HepG2 (cell line): ENCODE measurements around the gene CSRNP3. TPM values are rescaled to one million over a fixed set of nuclear protein-coding genes. Genes with fewer than 3 reads are reported as not detected.

Source experiments
- ATAC-seq: fragments of 200-7000 bp; cut with Tn5 transposase; 3 replicates; pipeline ENCODE4 v1.9.1; 2020; ENCODE audit warnings: mild to moderate bottlenecking, moderate library complexity
- BruUV-seq: library from RNA; stranded (reverse); fragments of 400-500 nt; replicated peaks from 2 replicates; lab custom pipeline; 2021; lab: Mats Ljungman, UMichigan
- CTCF ChIA-PET: fragments of 300-600 bp; formaldehyde crosslinking; extraction: SDS; loops from one replicate; lab custom pipeline; 2021; ENCODE audit warnings: low total read pairs, inconsistent platforms, low intra/inter-chr PET ratio; lab: Yijun Ruan, JAX
- POLR2A ChIA-PET: fragments of 350-600 bp; sonication (Branson Sonifier 250); formaldehyde crosslinking; loops from one replicate; lab custom pipeline; 2020; ENCODE audit warnings: antibody characterized with exemption, inconsistent platforms; lab: Yijun Ruan, JAX
- DNase-seq: peaks from one replicate; pipeline ENCODE4 v3.0.0-alpha.2; 2015; ENCODE audit warnings: low spot score
- FAIRE-seq: peaks from 3 replicates; lab custom pipeline; 2011; peaks lifted over from hg19 to GRCh38; lab: Jason Lieb, UNC
- H2AFZ ChIP-seq: one replicate; pipeline ENCODE4 v1.6.1; 2011; ENCODE audit warnings: low read length, inconsistent platforms
- H3K27ac ChIP-seq: fragments of 300-600 bp; 3 replicates; pipeline ENCODE4 v1.8.0; 2011; ENCODE audit warnings: mixed run types, mild to moderate bottlenecking, mixed read lengths, low read length, inconsistent platforms; ENCODE audit not compliant: insufficient read depth; ENCODE audit errors: extremely low read length
- H3K27me3 ChIP-seq, 2 experiments: fragments of 200-600 bp in 1 of 2; 2 replicates in 1 of 2; 3 replicates in 1 of 2; pipeline versions ENCODE4 v1.6.0 to v1.8.0; 2011; ENCODE audit warnings: low read length in 2 of 2, mild to moderate bottlenecking in 2 of 2, moderate library complexity in 2 of 2, inconsistent platforms in 1 of 2; ENCODE audit not compliant: insufficient read depth in 2 of 2, control insufficient read depth in 1 of 2
- H3K36me3 ChIP-seq, 2 experiments: fragments of 200-600 bp in 1 of 2; replicated peaks in 1 of 2; 2 replicates in 1 of 2; 3 replicates in 1 of 2; pipeline versions ENCODE4 v1.5.1 to v1.8.0; 2011; ENCODE audit warnings: low read length in 2 of 2, inconsistent platforms in 1 of 2; ENCODE audit not compliant: insufficient read depth in 2 of 2, control insufficient read depth in 1 of 2
- H3K4me1 ChIP-seq: 2 replicates; pipeline ENCODE4 v1.5.1; 2012; ENCODE audit warnings: low read length, inconsistent platforms; ENCODE audit not compliant: insufficient read depth
- H3K4me2 ChIP-seq: 2 replicates; pipeline ENCODE4 v1.6.0; 2011; ENCODE audit warnings: low read depth, low read length, inconsistent platforms
- H3K4me3 ChIP-seq, 3 experiments: fragments of 200-600 bp in 1 of 3; sonication (generic), shearing (Covaris generic) in 1 of 3; replicated peaks in 1 of 3; 2 replicates each; pipeline ENCODE4 v1.5.1; 2011 to 2016; ENCODE audit warnings: low read length in 3 of 3, inconsistent platforms in 2 of 3, low read depth in 2 of 3, mild to moderate bottlenecking in 2 of 3, control low read depth in 1 of 3, mixed read lengths in 1 of 3; ENCODE audit not compliant: insufficient read depth in 1 of 3
- H3K79me2 ChIP-seq: one replicate; pipeline ENCODE4 v1.6.1; 2011; ENCODE audit warnings: low read length, inconsistent platforms; ENCODE audit not compliant: insufficient read depth
- H3K9ac ChIP-seq: 2 replicates; pipeline ENCODE4 v1.6.0; 2011; ENCODE audit warnings: mild to moderate bottlenecking, low read depth, low read length, inconsistent platforms; ENCODE audit not compliant: insufficient read depth
- H3K9me3 ChIP-seq: 2 replicates; pipeline ENCODE4 v1.5.1; 2012; ENCODE audit warnings: mild to moderate bottlenecking, low read length
- H4K20me1 ChIP-seq: 2 replicates; pipeline ENCODE4 v1.6.0; 2011; ENCODE audit warnings: inconsistent platforms, mild to moderate bottlenecking, low read length, moderate library complexity; ENCODE audit not compliant: insufficient read depth
- ARID4A ChIP-seq: sonication (generic); formaldehyde crosslinking; IDR thresholded peaks from 2 replicates; pipeline ENCODE4 v1.5.0; 2020; ENCODE audit warnings: mild to moderate bottlenecking, missing genetic modification reagents, borderline replicate concordance
- KDM3A ChIP-seq: IDR thresholded peaks from 2 replicates; pipeline ENCODE4 v1.6.1; 2018; ENCODE audit warnings: low read depth, missing compliant biosample characterization
- MEIS1 ChIP-seq: sonication (generic); formaldehyde crosslinking; IDR thresholded peaks from 2 replicates; pipeline ENCODE4 v1.9.0; 2021; ENCODE audit warnings: mild to moderate bottlenecking, missing genetic modification reagents, moderate library complexity, borderline replicate concordance
- RARA ChIP-seq: IDR thresholded peaks from 2 replicates; pipeline ENCODE4 v1.6.1; 2016; ENCODE audit warnings: missing genetic modification reagents, missing compliant biosample characterization
- ZBTB49 ChIP-seq: sonication (generic); formaldehyde crosslinking; IDR thresholded peaks from 2 replicates; pipeline ENCODE4 v1.4.0; 2020; ENCODE audit warnings: missing genetic modification reagents, borderline replicate concordance
- ZNF10 ChIP-seq: sonication (generic); formaldehyde crosslinking; IDR thresholded peaks from 2 replicates; pipeline ENCODE4 v1.4.0; 2020; ENCODE audit warnings: mild to moderate bottlenecking, low read depth, missing genetic modification reagents, borderline replicate concordance
- ZNF331 ChIP-seq: sonication (generic); formaldehyde crosslinking; IDR thresholded peaks from 2 replicates; pipeline ENCODE4 v1.4.0; 2020; ENCODE audit warnings: missing genetic modification reagents
- ZNF569 ChIP-seq: sonication (generic); formaldehyde crosslinking; IDR thresholded peaks from 2 replicates; pipeline ENCODE4 v1.5.0; 2020; ENCODE audit warnings: mild to moderate bottlenecking, missing genetic modification reagents, moderate library complexity, borderline replicate concordance
- ZNF703 ChIP-seq: sonication (generic); formaldehyde crosslinking; IDR thresholded peaks from 2 replicates; pipeline ENCODE4 v1.5.1; 2020; ENCODE audit warnings: missing genetic modification reagents, mild to moderate bottlenecking, moderate library complexity, borderline replicate concordance
- ZNF770 ChIP-seq: sonication (generic); formaldehyde crosslinking; IDR thresholded peaks from 2 replicates; pipeline ENCODE4 v1.5.0; 2020; ENCODE audit warnings: mild to moderate bottlenecking, missing genetic modification reagents
- ZNF879 ChIP-seq: sonication (generic); formaldehyde crosslinking; IDR thresholded peaks from 2 replicates; pipeline ENCODE4 v1.8.1; 2023; ENCODE audit warnings: missing genetic modification reagents
- WGBS: methylation state at CpG from one replicate; pipeline ENCODE4 v1.1.6; 2017; ENCODE audit warnings: low lambda C conversion rate; 5-methylcytosine and 5-hydroxymethylcytosine counted together
- in situ Hi-C: cut with HindIII; loops from 2 replicates; pipeline ENCODE4 v1.10.0; 2017; ENCODE audit warnings: low pct_unique_long_range_greater_than_20kb; ENCODE audit not compliant: extremely low pct_ligation_motif_present
- intact Hi-C: fragments of 100-400 bp; cut with micrococcal nuclease; formaldehyde crosslinking; loops from one replicate; pipeline ENCODE4 v1.10.0; 2022; ENCODE audit not compliant: unreplicated experiment
- polyA plus RNA-seq, 8 experiments: library from polyadenylated mRNA; depleted of rRNA in 3 of 8; stranded (reverse) in 7 of 8; unstranded in 1 of 8; fragments of >200 nt; fragmentation: Illumina TruSeq in 4 of 8; extraction: Trizol in 4 of 8; gene quantifications; 2 replicates each; pipeline versions ENCODE4 v1.2.1 to v1.2.3, GENCODE V29; 2011 to 2016; ENCODE audit warnings: low read depth in 4 of 8, missing spikeins in 1 of 8, mixed read lengths in 1 of 8; ENCODE audit not compliant: insufficient read depth in 1 of 8
- total RNA-seq, 5 experiments: library from RNA; depleted of rRNA; stranded (reverse); fragments of >200 nt; fragmentation: Illumina TruSeq; extraction: Trizol; gene quantifications; 2 replicates each; pipeline ENCODE4 v1.2.3, GENCODE V29; 2016; ENCODE audit warnings: low read depth in 1 of 5
- TF ChIP-seq, protein P1 (sequence below): IDR thresholded peaks from 2 replicates; pipeline ENCODE4 v1.4.0; 2020; ENCODE audit warnings: mild to moderate bottlenecking, missing genetic modification reagents

Gene CSRNP3
- total and polyA plus RNA-seq, 2 of the 13 experiments (the other 11 are each of a cell fraction or from before 2014, with no cell fraction given) = not detected

DNA sequence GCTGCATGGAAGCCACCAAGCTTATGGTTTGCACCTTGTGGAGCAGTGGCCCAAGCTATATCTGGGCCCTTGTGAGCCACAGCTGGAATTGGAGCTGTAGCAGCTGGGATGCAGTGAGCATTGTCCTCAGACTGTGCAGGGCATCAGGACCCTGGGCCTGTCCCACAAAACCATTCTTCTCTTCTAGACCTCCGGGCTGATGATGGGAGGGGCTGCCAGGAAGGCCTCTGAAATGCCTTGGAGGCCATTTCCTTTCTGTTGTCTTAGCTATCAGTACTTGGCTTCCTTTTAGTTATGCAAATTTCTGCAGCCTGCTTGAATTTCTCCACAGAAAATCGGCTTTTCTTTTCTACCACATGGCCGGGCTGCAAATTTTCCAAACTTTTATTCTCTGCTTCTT lies 46.4 kb upstream of the CSRNP3 start:
- Histone ChIP-seq H2AFZ (no peak overlapping the region), H3K36me3 (no peaks in the 10 kb centered on the region), H3K4me2 (no peak overlapping the region), H3K9ac (no peak overlapping the region), H3K4me3 (no peak overlapping the region), H3K27ac (no peak overlapping the region), H3K27me3 (no peaks in the 10 kb centered on the region), H3K4me1 (no peaks in the 10 kb centered on the region), H3K9me3 (no peaks in the 10 kb centered on the region), H4K20me1 (no peaks in the 10 kb centered on the region), H3K79me2 (no peaks in the 10 kb centered on the region)
- in situ Hi-C loops = no loop called here
- WGBS = 17% methylated on average over 3 of the region's 3 CpGs
- BruUV-seq = no TSS peak
- intact Hi-C loops = no loop called here
- ChIA-PET POLR2A (no interaction called here), CTCF (no interaction called here)
- DNase-seq (no peak), ATAC-seq (no peak), FAIRE-seq (no peak)
- TF ChIP-seq MEIS1 = no peak
- no peak for TF ChIP-seq ARID4A (CRISPR knock-in tag)
- TF ChIP-seq ZBTB49 (CRISPR knock-in tag) = no peak
- no peak for TF ChIP-seq ZNF10
- TF ChIP-seq KDM3A (CRISPR knock-in tag) = no peak
- no peak for TF ChIP-seq ZNF569 (CRISPR knock-in tag)
- TF ChIP-seq ZNF879 = no peak
- no peak for TF ChIP-seq ZNF331 (CRISPR knock-in tag)
- no peak for TF ChIP-seq ZNF770
- TF ChIP-seq, protein P1, sequence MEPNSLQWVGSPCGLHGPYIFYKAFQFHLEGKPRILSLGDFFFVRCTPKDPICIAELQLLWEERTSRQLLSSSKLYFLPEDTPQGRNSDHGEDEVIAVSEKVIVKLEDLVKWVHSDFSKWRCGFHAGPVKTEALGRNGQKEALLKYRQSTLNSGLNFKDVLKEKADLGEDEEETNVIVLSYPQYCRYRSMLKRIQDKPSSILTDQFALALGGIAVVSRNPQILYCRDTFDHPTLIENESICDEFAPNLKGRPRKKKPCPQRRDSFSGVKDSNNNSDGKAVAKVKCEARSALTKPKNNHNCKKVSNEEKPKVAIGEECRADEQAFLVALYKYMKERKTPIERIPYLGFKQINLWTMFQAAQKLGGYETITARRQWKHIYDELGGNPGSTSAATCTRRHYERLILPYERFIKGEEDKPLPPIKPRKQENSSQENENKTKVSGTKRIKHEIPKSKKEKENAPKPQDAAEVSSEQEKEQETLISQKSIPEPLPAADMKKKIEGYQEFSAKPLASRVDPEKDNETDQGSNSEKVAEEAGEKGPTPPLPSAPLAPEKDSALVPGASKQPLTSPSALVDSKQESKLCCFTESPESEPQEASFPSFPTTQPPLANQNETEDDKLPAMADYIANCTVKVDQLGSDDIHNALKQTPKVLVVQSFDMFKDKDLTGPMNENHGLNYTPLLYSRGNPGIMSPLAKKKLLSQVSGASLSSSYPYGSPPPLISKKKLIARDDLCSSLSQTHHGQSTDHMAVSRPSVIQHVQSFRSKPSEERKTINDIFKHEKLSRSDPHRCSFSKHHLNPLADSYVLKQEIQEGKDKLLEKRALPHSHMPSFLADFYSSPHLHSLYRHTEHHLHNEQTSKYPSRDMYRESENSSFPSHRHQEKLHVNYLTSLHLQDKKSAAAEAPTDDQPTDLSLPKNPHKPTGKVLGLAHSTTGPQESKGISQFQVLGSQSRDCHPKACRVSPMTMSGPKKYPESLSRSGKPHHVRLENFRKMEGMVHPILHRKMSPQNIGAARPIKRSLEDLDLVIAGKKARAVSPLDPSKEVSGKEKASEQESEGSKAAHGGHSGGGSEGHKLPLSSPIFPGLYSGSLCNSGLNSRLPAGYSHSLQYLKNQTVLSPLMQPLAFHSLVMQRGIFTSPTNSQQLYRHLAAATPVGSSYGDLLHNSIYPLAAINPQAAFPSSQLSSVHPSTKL = no peak
- TF ChIP-seq RARA (CRISPR knock-in tag) = no peak
- TF ChIP-seq ZNF703 (CRISPR knock-in tag) = no peak
